ENCODE results near the gene ZC3H15. TPM values are rescaled to one million over a fixed set of nuclear protein-coding genes. Genes with fewer than 3 reads are reported as not detected.

Gene ZC3H15
- polyA plus RNA-seq, 2 of the 4 experiments (the other 2 are of a cell fraction) = 99.2 to 191 TPM

DNA sequence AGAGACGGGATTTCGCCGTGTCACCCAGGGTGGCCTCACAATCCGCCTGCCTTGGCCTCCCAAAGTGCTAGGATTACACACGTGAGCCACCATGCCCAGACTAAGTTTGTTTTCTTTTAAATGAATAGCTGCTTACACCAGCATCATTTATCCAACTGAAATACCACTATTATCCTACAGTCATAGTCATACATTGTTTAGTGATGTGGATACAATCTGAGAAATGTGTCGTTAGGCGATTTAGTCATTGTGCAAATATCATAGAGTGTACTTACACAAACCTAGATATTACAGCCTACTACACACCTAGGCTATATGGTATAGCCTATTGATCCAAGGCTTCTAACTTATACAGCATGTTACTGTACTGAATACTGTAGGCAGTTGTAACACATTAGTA, 10.3 kb downstream of the ZC3H15 start:
- FAIRE-seq = no peak
- 79% methylated on average over 7 of the region's 7 CpGs for WGBS (ENCODE audit: missing lambda C conversion rate)
- Histone ChIP-seq H3K4me3 (no peak overlapping the region), H3K4me1 (0 out of 3 replicates have a peak, but pooled peaks cover 6% of the 10 kb centered on the region), H3K4me2 (no peak overlapping the region), H3K9me3 (no peaks in the 10 kb centered on the region), H3K27ac (no peak overlapping the region)
- CTCF ChIA-PET = interaction anchor here (2.0 kb wide), 1 partner anchor 145 kb away, joined by 7 read pairs; no protein-coding TSS in a partner anchor
- POLR2A ChIA-PET = interaction anchor here (1.0 kb wide), 1 partner anchor 10 kb away, joined by 4 read pairs; the partner anchor contains the start of gene ZC3H15
- ATAC-seq = peak in 1 of 2 experiments; percentile 59; a peak in 3 of 6 replicates
- TF ChIP-seq, protein P1, sequence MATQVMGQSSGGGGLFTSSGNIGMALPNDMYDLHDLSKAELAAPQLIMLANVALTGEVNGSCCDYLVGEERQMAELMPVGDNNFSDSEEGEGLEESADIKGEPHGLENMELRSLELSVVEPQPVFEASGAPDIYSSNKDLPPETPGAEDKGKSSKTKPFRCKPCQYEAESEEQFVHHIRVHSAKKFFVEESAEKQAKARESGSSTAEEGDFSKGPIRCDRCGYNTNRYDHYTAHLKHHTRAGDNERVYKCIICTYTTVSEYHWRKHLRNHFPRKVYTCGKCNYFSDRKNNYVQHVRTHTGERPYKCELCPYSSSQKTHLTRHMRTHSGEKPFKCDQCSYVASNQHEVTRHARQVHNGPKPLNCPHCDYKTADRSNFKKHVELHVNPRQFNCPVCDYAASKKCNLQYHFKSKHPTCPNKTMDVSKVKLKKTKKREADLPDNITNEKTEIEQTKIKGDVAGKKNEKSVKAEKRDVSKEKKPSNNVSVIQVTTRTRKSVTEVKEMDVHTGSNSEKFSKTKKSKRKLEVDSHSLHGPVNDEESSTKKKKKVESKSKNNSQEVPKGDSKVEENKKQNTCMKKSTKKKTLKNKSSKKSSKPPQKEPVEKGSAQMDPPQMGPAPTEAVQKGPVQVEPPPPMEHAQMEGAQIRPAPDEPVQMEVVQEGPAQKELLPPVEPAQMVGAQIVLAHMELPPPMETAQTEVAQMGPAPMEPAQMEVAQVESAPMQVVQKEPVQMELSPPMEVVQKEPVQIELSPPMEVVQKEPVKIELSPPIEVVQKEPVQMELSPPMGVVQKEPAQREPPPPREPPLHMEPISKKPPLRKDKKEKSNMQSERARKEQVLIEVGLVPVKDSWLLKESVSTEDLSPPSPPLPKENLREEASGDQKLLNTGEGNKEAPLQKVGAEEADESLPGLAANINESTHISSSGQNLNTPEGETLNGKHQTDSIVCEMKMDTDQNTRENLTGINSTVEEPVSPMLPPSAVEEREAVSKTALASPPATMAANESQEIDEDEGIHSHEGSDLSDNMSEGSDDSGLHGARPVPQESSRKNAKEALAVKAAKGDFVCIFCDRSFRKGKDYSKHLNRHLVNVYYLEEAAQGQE (IDR thresholded peaks at IDR 0.05) = no peak
- no peak for DNase-seq (ENCODE audit: low read depth in 1 of 2, low spot score in 1 of 2)

DNA sequence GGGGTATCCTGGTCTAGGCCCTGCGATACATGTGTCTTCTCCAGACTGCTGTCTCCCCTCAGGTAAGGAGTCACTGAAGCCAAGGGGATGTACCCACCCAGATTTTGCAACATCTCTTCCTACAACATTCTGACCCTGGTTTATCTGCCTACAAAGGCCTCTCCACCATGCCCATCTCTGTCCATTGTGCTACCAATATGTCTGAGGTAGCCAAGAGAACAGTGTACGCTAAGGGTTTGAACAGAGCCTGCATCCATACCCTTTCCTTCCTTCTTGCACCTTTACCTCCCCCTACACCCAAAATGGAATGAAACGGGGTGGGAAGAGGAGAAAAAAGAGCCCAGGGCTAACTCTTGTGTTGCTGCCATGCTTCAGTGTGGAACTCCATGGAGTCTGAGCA, 11.9 kb downstream of the ZC3H15 start:
- DNase-seq (ENCODE audit: low read depth in 1 of 2, low spot score in 1 of 2) = no peak
- H3K4me3 ChIP-seq = no peak overlapping the region
- H3K4me2 ChIP-seq = no peak overlapping the region
- ATAC-seq = no peak
- TF ChIP-seq ESRRA (IDR thresholded peaks at IDR 0.05; ENCODE audit: borderline replicate concordance, low read length) = no peak
- no peak for TF ChIP-seq MAFK (IDR thresholded peaks at IDR 0.05; ENCODE audit: partially characterized antibody)
- TF ChIP-seq RAD21 (conservative IDR thresholded peaks at IDR 0.05 in 1 of 2, IDR thresholded peaks at IDR 0.05 in 1 of 2) = no peak
- TF ChIP-seq NFE2L2 (conservative IDR thresholded peaks at IDR 0.05; ENCODE audit: low read length) = no peak
- no peak for TF ChIP-seq KDM5A (IDR thresholded peaks at IDR 0.05)
- TF ChIP-seq POLR2AphosphoS2 (conservative IDR thresholded peaks at IDR 0.05; ENCODE audit: low read length) = no peak
- TF ChIP-seq, protein P2, sequence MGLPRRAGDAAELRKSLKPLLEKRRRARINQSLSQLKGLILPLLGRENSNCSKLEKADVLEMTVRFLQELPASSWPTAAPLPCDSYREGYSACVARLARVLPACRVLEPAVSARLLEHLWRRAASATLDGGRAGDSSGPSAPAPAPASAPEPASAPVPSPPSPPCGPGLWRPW (IDR thresholded peaks at IDR 0.05) = no peak
- TF ChIP-seq NPAS2 (CRISPR knock-in tag; IDR thresholded peaks at IDR 0.05; ENCODE audit: borderline replicate concordance) = no peak
- TF ChIP-seq, protein P3, sequence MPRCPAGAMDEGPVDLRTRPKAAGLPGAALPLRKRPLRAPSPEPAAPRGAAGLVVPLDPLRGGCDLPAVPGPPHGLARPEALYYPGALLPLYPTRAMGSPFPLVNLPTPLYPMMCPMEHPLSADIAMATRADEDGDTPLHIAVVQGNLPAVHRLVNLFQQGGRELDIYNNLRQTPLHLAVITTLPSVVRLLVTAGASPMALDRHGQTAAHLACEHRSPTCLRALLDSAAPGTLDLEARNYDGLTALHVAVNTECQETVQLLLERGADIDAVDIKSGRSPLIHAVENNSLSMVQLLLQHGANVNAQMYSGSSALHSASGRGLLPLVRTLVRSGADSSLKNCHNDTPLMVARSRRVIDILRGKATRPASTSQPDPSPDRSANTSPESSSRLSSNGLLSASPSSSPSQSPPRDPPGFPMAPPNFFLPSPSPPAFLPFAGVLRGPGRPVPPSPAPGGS (IDR thresholded peaks at IDR 0.05) = no peak
- TF ChIP-seq FOXS1 (CRISPR knock-in tag; IDR thresholded peaks at IDR 0.05) = no peak
- TF ChIP-seq CEBPB (IDR thresholded peaks at IDR 0.05) = no peak
- TF ChIP-seq, protein P4, sequence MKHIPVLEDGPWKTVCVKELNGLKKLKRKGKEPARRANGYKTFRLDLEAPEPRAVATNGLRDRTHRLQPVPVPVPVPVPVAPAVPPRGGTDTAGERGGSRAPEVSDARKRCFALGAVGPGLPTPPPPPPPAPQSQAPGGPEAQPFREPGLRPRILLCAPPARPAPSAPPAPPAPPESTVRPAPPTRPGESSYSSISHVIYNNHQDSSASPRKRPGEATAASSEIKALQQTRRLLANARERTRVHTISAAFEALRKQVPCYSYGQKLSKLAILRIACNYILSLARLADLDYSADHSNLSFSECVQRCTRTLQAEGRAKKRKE (CRISPR knock-in tag; IDR thresholded peaks at IDR 0.05; ENCODE audit: low read depth) = no peak
- TF ChIP-seq, protein P5, sequence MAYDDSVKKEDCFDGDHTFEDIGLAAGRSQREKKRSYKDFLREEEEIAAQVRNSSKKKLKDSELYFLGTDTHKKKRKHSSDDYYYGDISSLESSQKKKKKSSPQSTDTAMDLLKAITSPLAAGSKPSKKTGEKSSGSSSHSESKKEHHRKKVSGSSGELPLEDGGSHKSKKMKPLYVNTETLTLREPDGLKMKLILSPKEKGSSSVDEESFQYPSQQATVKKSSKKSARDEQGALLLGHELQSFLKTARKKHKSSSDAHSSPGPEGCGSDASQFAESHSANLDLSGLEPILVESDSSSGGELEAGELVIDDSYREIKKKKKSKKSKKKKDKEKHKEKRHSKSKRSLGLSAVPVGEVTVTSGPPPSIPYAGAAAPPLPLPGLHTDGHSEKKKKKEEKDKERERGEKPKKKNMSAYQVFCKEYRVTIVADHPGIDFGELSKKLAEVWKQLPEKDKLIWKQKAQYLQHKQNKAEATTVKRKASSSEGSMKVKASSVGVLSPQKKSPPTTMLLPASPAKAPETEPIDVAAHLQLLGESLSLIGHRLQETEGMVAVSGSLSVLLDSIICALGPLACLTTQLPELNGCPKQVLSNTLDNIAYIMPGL (CRISPR knock-in tag; IDR thresholded peaks at IDR 0.05; ENCODE audit: borderline replicate concordance) = no peak
- no peak for TF ChIP-seq ZNF302 (CRISPR knock-in tag; IDR thresholded peaks at IDR 0.05)
- 0 out of 3 replicates have a peak, but pooled peaks cover 6% of the 10 kb centered on the region for H3K4me1 ChIP-seq
- H3K9me3 ChIP-seq = no peaks in the 10 kb centered on the region
- WGBS (ENCODE audit: missing lambda C conversion rate) = 97% methylated on average over 3 of the region's 3 CpGs
- no peak overlapping the region for H3K27ac ChIP-seq
- ChIA-PET CTCF (no interaction called here), POLR2A (no interaction called here)
- FAIRE-seq = no peak

Data from A549 (cell line).